NCI-H2227 (cell line): ENCODE results near the gene IMPG2.
"Not testable (repeated sequence)": the region's sequence is repeated elsewhere in the genome, so short reads cannot be mapped to it uniquely, and the experiment has no call there.

Source experiments
- DNase-seq: peaks from one replicate; lab custom pipeline; 2025; ENCODE audit not compliant: unreplicated experiment; lab: John Stamatoyannopoulos, UW

IMPG2 gene

GRCh38 chr3:101320475-101320874 lies at the start of gene IMPG2:
IMPG2 (minus strand) TSS chr3:101320575; CDS start chr3:101320372, 203 bp downstream.
- DNase-seq = no peak

GRCh38 chr3:101362406-101362805 lies 42.0 kb upstream of the IMPG2 start:
- DNase-seq = no peak

- DNase-seq = no peak
These were observed 31.5 kb upstream of the IMPG2 start for GRCh38 chr3:101351829-101352228.

GRCh38 chr3:101340591-101340990 lies 20.2 kb upstream of the IMPG2 start:
- DNase-seq = no peak

GRCh38 chr3:101333883-101334282 lies 13.5 kb upstream of the IMPG2 start:
- no peak for DNase-seq

GRCh38 chr3:101329016-101329673 lies 8.8 kb upstream of the IMPG2 start:
- DNase-seq = no peak

GRCh38 chr3:101325393-101326134 lies 5.2 kb upstream of the IMPG2 start:
- DNase-seq = no peak

- DNase-seq = no peak
These were observed 844 bp downstream of the IMPG2 start for GRCh38 chr3:101319531-101319930.

- DNase-seq = no peak
These were observed 7.8 kb downstream of the IMPG2 start for GRCh38 chr3:101312545-101312944.

- DNase-seq = no peak
These were observed 8.7 kb downstream of the IMPG2 start for GRCh38 chr3:101311676-101312075.

- no peak for DNase-seq
These were observed 9.4 kb downstream of the IMPG2 start for GRCh38 chr3:101310978-101311375.

- DNase-seq = not testable (repeated sequence)
These were observed 12.1 kb downstream of the IMPG2 start for GRCh38 chr3:101308147-101308772.

GRCh38 chr3:101303836-101304235 lies 16.5 kb downstream of the IMPG2 start:
- DNase-seq = no peak

GRCh38 chr3:101303089-101303731 lies 17.2 kb downstream of the IMPG2 start:
- no peak for DNase-seq

- no peak for DNase-seq
These were observed 20.3 kb downstream of the IMPG2 start for GRCh38 chr3:101300073-101300472.

GRCh38 chr3:101292027-101292426 lies 28.3 kb downstream of the IMPG2 start:
- no peak for DNase-seq

GRCh38 chr3:101288294-101288693 lies 32.1 kb downstream of the IMPG2 start:
- DNase-seq = no peak

GRCh38 chr3:101284757-101285156 lies 35.6 kb downstream of the IMPG2 start:
- no peak for DNase-seq

GRCh38 chr3:101281521-101282030 lies 38.8 kb downstream of the IMPG2 start:
- DNase-seq = no peak

GRCh38 chr3:101279765-101280385 lies 40.5 kb downstream of the IMPG2 start:
- no peak for DNase-seq

GRCh38 chr3:101279162-101279561 lies 41.2 kb downstream of the IMPG2 start:
- DNase-seq = no peak
